Stimulated activated CD4-positive, alpha-beta T cell treated with anti-CD3 and anti-CD28 coated beads, TNF-alpha, amount 100 ng/mL, for 1 hour (primary cell): ENCODE measurements around the gene NOL12.
"Not testable (repeated sequence)": the region's sequence is repeated elsewhere in the genome, so short reads cannot be mapped to it uniquely, and the experiment has no call there.

ENCODE experiments used
- DNase-seq, 3 donors: peaks; one replicate each; pipeline ENCODE4 v3.0.0-alpha.2; 2020; ENCODE audit warnings: low read depth in 3 of 3, low spot score in 1 of 3

NOL12 gene, protein sequence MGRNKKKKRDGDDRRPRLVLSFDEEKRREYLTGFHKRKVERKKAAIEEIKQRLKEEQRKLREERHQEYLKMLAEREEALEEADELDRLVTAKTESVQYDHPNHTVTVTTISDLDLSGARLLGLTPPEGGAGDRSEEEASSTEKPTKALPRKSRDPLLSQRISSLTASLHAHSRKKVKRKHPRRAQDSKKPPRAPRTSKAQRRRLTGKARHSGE

DNA sequence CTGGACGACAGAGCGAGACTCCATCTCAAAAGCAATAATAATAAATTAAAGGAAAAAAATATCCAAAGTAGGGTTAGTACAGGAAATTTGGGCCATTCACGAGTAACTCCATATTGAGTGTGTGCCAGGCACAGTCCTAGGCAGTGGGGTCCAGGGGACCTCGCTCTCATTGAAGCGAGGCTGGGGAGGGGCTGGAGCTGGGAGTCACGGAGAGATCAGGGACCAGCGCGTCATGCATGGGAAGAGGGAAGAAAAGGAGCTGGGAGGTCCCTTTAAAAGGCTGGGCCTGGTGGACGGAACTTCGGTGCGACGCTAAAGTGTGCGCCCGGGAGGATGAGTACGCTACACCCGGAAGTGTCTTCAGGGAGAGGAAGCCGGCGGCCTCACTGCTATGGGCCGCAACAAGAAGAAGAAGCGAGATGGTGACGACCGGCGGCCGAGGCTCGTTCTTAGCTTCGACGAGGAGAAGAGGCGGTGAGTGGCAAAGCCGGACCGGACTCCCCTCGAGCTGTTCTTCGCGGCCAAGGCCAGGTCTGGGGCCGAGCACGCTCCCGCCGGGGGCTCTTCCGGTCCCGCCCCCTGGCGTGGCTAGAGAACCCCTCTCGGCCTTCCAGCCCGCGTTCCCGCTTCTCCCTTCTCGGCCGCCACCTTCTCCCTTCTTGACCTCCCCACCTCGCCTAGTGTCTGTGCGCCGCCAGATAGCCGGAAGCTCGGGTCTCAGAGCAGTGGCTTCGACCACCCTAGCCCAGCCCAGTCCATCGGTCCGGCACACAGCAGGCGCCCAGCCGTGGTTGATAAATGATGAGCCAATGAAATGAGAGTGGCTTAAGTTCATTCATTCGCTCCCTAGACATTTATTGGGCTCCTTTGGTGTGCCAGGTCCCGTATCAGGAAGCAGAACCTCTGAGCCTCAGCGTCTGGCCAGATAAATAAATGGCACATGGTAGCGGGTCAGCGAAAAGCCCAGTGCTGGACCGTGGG lies at the start of gene NOL12:
Gene NOL12, plus strand, starts transcription at position 342 of the 981 bp plus-strand sequence. Its CDS starts 50 bp downstream, at position 392.
- DNase-seq = peak; percentile 31 to 67 (median 59)

DNA sequence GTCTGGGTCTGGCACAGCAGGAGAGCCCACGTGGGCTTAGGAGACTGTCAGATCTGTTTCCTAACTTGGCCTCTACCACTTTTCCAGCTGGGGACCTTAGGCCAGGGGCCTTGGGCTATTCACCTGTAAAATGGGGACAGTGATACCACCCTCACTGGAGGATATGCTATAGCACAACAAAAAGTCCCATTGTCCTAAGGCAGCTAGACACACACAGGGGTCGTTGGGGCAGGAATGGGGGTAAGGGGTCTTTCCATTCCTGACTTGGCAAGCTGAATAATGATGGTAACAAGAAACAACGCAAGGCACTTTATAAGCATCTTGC lies 49.2 kb upstream of the NOL12 start:
- DNase-seq = no peak

DNA sequence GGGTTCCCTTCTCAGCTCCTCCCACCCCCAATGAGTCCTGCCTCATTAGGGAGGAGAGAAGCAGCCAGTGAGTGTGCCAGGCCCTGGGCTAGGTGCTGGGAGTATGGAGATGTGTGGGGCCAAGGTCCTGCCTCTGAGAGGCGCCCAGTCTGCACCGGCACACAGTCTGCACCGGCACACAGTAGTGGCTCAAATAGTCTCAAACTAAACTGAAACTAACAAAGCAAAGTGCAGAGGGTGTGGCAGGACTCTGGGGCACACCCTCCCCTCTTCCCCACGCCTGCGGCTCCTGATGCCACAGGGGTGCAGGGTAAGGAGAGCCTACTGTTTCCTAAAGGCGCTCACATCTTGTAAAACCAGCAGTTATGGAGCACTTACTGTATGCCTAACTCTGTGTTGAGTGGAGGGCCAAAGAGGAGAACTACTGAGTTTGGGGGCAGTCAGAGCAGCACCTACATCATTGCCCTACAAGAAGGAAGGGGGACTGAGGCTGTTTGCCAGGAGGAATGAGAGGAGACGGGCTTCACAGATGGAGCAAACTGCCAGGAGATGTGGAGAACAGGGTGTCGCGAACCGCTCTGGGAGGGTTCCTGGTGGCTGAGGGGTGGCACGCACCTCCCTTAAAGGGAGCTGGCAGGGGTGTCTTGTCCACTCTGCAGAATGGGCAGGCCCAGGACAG lies 47.6 kb upstream of the NOL12 start:
- DNase-seq = no peak

DNA sequence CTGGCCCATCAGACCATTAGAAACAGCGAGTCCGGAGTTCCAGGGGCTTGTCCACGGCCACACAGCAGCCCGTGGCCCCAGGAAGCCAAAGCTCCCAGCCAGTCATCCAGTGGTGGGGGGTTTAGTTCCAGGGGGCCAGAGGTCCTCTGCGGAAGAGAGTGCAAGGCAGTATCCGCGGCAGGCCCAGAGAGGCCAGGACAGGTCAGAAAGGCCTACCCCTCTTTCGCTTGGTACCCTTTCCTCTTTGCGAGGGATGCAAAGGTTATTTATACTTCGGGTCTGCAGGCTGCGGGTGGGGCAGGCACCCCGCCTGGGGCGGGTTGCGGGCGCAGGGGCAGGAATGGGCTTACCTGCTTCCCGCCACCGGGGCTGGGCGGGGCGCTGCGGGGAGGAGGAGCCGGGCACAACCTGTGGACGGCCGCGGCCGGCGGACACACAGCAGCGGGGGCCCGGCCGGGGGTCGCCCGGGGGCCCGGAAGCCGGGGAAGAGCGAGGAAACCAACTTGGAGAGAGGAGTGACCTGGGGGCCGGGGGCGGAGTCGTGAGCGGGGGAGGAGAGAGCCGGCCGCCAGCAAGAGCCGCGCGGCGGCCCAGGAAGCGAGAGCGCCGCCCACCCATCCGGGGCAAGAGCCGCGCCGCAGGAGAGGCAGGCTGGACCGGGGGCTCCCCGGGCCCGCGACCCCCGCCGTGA lies 46.9 kb upstream of the NOL12 start, which contains the start of gene SH3BP1:
Gene SH3BP1, plus strand, starts transcription at position 600 of the 691 bp plus-strand sequence. CDS start 119 bp downstream, outside the sequence.
- DNase-seq = peak in 1 of 3 donors; percentile 43

DNA sequence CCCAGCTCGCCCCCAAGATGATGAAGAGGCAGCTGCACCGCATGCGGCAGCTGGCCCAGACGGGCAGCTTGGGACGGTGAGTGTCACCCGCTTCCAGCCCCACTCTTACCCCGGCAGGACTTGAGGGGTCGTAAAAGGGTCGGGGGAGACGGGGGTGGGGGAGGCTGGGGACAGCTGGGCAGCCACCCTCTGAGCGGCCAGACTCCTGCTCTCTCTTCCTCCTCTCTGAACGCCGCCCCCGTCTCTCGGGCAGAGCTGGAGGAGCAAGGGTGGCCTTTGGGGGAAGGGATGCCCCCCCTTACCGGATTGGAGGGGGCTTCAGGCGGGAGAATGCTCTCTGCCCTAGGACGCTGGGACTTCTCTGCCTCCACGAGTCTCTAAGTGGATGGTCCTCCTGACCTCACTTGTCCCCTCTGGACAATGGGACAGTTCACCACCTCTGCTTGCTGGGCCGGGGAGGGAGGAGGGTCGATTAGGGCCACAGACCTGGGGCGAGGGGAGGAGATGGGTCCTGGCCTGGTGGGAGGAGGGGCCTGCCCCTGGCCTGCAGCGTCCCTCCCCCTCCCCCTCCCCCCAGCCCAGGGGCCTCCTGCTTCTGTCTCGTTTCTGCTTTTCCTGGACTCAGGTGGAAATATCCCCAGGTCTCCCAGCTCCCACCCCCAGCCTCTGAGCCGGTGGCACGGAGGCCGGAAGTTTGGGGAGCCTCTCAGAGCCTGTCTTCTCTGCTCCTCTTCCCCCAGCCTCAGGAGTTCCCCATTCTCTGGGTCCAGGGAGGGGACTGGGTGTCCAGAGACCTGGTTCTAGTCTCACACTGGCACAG lies 46.2 kb upstream of the NOL12 start:
- no peak for DNase-seq

DNA sequence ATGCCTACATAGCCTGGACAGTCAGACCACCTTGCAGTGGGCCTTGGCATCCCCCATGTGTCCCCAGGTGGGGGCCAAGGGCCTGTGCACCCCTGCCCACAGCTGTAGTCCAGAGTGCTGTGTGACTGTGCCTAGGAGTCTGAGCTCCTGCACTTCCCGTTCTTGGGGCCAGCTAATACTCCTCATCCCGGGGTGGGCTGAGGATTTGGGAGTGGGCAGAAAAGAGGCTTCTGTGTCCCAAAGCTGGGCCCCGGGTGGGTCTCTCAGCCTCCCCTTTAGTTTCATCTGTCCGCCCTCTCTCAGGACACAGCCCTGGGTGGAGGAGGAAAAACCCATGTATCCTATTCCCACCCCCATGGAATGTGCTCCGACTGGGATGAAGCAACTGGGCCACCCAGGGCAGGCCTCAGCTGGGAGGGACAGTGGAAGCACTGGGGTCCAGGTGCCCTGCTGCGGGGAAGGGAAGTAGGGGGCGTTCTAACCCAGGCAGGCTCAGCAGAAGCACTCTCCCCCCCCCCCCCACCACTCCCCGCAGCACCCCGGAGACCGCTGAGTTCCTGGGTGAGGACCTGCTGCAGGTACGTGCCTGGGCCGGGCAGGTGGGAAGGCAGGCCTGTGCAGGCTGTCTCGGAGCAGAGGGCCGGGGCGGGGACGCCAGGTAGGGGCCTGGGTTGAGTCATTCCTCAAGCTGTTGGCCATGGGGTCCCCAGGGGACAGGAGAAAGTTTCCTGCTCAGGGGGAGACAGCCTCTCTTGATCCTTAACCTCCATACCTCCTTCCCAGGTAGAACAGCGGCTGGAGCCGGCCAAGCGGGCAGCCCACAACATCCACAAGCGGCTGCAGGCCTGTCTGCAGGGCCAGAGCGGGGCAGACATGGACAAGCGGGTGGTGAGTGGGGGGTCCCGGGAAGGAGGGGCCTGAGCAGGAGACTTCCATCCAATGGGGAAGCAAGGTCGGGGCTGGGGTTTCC lies 45.3 kb upstream of the NOL12 start:
- DNase-seq = no peak

DNA sequence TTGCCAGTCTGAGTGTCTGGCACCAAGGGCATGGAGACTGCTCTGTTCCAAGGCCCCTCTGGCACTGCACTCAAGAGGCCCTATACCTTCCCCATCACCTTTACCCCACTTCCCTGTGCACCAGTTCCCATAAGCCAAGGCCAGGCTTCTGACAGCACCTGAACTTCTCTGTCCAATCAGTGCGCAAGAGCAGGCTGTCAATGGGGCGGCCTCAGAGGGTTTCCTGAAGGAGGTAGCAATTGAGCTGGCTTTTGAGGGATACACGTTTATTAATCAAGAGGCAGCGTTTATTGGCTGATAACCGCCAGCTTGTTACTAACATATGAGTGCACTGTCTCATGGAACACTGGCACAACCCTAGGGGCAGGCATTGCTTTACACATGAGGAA lies 44.6 kb upstream of the NOL12 start:
- no peak for DNase-seq

DNA sequence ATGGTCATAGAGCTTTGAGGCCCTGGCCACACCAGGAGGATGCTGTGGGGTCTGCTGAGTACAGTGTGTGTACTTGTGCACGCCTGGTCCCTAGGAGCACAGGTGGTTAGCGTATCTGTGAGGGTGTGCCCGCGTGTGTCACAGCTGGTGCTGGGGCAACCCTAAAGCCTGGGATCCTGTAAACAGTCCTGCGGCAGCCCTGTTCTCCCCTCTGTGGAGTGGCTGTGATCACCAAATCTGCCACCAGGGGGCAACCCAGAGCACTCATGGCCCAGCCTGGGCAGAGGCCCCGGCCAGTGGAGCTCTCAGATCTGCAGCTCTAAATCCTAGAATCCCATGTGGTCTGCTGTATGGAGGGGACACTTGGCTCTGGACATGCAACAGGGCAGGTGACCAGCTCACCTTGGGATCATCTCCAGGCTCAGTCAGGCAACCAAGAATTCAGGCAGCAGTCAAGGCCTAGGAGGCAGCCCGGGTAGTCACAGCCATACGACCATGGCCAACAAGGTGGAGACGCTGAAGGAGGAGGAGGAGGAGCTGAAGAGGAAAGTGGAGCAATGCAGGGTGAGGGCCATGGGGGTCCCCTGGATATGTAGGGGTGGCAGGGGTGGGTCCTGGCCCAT lies 42.8 kb upstream of the NOL12 start:
- peak; percentile 50 to 94 (median 69) for DNase-seq

DNA sequence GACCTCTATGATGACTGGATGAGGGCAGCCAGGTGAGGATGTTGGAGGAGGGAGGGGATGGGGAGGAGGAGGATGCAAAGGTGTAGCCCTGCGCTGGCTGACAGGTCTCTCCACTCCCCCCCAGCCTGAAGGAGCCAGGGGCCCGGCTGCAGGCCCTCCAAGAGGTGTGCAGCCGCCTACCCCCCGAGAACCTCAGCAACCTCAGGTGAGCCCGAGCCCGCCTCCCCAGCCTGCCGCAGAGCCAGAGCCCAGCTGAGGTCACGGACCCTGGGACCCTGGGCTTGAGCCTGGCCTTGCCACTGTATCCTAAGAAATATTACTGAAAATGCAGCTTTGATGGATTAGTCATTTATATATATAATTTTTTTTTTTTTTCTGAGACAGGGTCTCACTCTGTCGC lies 38.8 kb upstream of the NOL12 start:
- DNase-seq = no peak

DNA sequence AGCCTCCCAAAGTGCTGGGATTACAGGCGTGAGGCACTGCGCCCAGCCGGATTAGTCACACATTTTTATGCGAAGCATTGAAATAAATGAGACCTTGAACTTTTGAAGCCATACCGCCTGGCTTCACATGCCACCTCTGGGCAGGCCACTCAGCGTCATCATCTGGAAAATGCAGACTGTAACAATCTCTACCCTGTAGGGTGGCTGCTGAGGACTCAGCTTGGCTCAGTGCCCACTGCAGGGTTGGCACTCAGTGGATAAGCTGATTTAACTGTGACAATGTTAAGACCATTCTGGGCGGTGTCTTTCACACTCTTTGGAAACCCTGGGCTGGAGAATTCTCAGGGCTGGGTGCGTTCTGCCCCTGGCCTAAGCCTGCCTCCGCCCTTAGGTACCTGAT lies 38.2 kb upstream of the NOL12 start:
- DNase-seq = no peak

DNA sequence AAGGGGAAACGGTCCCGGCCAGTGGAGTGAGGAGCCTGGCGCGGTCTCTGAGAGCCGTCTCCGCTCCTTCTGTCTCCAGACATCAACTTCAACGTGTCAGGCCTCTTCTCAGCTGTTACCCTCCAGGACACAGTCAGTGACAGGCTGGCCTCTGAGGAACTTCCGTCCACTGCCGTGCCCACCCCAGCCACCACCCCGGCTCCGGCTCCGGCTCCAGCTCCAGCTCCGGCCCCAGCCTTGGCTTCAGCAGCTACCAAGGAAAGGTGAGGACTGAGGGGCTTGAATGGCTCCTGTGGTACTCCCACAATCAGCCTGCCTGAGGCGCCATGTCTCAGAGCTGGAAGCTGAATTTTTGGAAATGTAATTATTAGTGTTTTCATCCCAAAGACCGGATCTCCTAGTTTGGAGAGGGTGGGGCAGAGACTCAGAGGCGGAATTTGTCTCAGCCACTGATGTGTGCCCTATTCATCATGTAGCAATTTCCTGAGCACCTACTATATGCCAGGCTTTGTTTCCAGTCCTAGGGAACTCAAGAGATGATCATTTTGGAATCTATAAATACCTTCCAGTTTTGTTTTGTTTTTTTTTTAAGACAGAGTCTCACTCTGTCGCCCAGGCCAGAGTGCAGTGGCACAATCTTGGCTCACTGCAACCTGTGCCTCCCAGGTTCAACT lies 35.5 kb upstream of the NOL12 start:
- DNase-seq = no peak

DNA sequence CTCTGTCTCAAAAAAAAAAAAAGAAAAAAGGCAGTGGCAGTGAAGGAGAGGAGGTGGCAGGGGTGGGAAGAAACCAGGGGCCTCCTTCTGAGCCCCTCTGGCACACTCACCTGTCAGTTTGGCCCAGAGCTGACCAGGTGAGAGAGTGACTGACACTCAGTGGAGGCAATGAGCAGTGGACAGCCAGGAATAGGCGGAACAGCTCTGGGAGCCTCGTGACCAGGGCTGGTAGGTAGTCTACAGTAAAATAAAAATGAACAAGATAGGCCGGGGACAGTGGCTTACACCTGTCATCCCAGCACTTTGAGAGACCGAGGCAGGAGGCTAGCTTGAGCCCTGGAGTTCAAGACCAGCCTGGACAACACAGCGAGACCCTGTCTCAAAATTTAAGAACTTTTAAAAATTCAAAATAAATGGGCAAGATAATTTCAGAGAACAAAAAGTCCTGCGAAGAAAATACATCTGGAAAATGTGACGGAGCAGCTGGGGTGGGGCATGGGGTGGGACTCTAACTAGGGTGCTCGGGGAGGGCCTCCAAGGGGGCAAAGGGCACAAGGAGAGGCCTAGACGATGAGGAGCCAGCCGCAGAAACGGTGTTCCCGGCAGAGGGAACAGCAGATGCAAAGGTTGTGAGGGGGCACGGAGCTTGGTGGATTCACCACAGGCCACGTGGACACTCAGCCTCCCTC lies 31.4 kb upstream of the NOL12 start:
- no peak for DNase-seq

DNA sequence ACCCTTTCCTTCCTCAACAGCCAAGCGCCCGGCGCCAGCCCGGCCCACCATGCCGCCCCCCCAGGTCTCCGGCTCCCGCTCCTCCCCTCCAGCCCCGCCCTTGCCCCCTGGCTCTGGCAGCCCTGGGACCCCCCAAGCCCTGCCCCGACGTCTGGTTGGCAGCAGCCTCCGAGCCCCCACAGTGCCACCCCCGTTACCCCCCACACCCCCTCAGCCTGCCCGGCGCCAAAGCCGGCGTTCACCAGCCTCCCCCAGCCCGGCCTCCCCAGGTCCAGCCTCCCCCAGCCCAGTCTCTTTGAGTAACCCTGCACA lies 30.9 kb upstream of the NOL12 start:
- DNase-seq = no peak

DNA sequence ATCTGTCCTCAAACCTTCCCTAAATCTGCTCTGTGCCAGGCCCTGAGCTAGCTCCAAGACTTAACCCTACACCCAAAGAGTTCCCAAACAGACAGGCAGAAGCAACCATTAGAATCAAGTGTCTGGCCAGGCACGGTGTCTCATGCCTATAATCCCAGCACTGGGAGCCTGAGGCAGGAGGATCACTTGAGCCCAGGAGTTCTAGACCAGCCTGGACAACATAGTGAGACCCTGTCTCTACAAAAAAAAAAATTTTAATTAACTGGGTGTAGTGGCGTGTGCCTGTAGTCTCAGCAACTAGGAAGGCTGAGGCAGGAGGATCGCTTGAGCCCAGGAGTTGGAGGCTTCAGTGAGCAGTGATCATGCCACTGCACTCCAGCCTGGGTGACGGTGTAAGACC lies 29.6 kb upstream of the NOL12 start:
- DNase-seq = not testable (repeated sequence)

DNA sequence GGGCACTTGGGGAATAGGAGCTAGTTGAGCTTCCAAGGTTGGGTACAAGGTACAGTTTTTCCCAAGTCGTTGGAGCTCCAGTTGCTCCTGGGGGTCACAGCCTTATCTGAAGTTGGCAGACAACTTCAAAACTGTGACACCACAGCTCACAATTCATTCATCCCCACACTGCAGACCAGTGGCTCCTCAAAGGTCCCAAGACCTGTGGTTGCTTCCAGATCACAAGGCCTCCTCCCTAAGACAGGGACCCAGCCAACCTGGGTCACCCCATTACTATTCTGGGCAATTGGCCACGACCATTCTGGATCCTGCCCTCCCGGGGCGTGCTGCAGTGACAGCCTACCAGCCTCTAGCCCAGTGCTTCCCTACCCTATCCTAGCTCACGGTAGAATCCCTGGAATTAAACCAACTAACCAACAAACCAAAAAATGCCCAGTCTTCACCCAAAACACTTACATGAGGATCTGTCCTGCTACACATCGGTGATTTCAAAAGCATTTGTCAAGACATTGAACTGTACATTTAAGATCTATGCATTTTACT lies 28.5 kb upstream of the NOL12 start:
- DNase-seq = no peak

DNA sequence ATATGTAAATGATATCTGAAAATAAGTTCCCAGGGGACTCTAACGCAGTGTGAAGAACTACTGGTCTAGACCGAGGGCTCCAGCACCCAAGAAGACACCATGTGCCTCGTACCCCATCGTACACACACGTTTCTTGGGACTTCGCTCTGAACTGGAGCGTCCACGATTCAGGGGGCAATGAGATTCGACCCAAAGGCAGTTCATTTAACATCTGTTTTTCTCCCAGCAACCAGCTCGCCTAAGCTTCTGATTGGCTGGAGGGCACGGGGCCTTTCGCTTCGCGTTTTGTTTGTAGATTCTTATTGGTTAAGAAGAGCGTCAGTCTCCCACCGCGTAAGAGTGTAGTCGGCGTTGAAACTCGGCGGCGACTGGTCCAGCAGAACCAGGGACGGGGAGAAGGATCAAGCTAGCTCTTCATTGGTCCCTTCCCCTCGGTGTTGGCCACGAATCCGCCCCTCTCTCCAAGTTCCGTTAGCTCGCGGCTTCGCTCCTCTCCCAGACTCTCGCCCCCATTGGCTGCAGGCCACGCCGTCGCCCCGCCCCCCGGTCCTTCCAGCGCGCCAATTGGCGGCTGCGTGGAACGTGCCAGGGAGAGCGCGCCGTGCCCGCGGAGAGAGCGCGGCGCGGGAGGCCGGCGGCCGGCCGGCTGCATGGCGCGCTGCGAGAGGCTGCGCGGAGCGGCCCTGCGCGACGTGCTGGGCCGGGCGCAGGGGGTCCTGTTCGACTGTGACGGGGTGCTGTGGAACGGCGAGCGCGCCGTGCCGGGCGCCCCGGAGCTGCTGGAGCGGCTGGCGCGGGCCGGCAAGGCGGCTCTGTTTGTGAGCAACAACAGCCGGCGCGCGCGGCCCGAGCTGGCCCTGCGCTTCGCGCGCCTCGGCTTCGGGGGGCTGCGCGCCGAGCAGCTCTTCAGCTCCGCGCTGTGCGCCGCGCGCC lies 27.7 kb upstream of the NOL12 start, which contains the start of gene PDXP:
Gene PDXP, plus strand, starts transcription at position 591 of the 933 bp plus-strand sequence. Its CDS starts 60 bp downstream, at position 651.
- DNase-seq = peak; percentile 96 to 98 (median 96)
